ENCODE measurements around the gene BIRC5.
A peak's percentile ranks its signal among the peaks of the same experiment; 100 is the strongest.
"Not testable (repeated sequence)": the region's sequence is repeated elsewhere in the genome, so short reads cannot be mapped to it uniquely, and the experiment has no call there.

The BIRC5 gene

GRCh38 chr17:78214016-78214705 lies at the start of gene BIRC5:
BIRC5 (plus strand) TSS chr17:78214253; CDS start chr17:78214317, 64 bp downstream.
- DNase-seq: peak; percentile 96

GRCh38 chr17:78164748-78165607 lies 49.1 kb upstream of the BIRC5 start:
- no peak for DNase-seq

GRCh38 chr17:78166416-78166815 lies 47.6 kb upstream of the BIRC5 start:
- no peak for DNase-seq

GRCh38 chr17:78168242-78168902 lies 45.7 kb upstream of the BIRC5 start, which contains the start of gene SYNGR2:
SYNGR2 (plus strand) TSS chr17:78168581; CDS start chr17:78168617, 36 bp downstream.
- DNase-seq: peak; percentile 91

- peak; percentile 66 for DNase-seq
Observed at GRCh38 chr17:78168903-78169793, 44.9 kb upstream of the BIRC5 start.

- DNase-seq: peak; percentile 21
Observed at GRCh38 chr17:78170692-78171590, 43.1 kb upstream of the BIRC5 start.

- not testable (repeated sequence) for DNase-seq
Observed at GRCh38 chr17:78171591-78172248, 42.3 kb upstream of the BIRC5 start.

- DNase-seq: peak; percentile 18
Observed at GRCh38 chr17:78172249-78173051, 41.6 kb upstream of the BIRC5 start.

- DNase-seq: peak; percentile 27
Observed at GRCh38 chr17:78173097-78173715, 40.8 kb upstream of the BIRC5 start.

GRCh38 chr17:78174346-78174869 lies 39.6 kb upstream of the BIRC5 start:
- no peak for DNase-seq

- DNase-seq: peak; percentile 13
Observed at GRCh38 chr17:78174870-78175642, 39.0 kb upstream of the BIRC5 start.

GRCh38 chr17:78175643-78175981 lies 38.4 kb upstream of the BIRC5 start:
- no peak for DNase-seq

GRCh38 chr17:78176548-78177025 lies 37.5 kb upstream of the BIRC5 start:
- peak; percentile 84 for DNase-seq

- no peak for DNase-seq
Observed at GRCh38 chr17:78179372-78179771, 34.7 kb upstream of the BIRC5 start.

GRCh38 chr17:78180083-78180482 lies 34.0 kb upstream of the BIRC5 start:
- no peak for DNase-seq

- no peak for DNase-seq
Observed at GRCh38 chr17:78180508-78180907, 33.5 kb upstream of the BIRC5 start.

- DNase-seq: no peak
Observed at GRCh38 chr17:78182504-78182903, 31.5 kb upstream of the BIRC5 start.

- DNase-seq: no peak
Observed at GRCh38 chr17:78183916-78184315, 30.1 kb upstream of the BIRC5 start.
